DND-41 (cell line): ENCODE data around the gene ABCB9.

Experiments
- EZH2 ChIP-seq: IDR thresholded peaks from 3 replicates; pipeline ENCODE4 v1.6.1; 2012; ENCODE audit warnings: borderline replicate concordance, low read depth, mild to moderate bottlenecking, moderate library complexity, low read length, inconsistent platforms; ENCODE audit not compliant: severe bottlenecking
- TF ChIP-seq, protein P1 (sequence below): IDR thresholded peaks from 2 replicates; pipeline ENCODE4 v1.5.1; 2012; ENCODE audit warnings: borderline replicate concordance, low read length, moderate library complexity, mild to moderate bottlenecking; ENCODE audit not compliant: poor library complexity, severe bottlenecking; ENCODE audit errors: extremely low read depth

GRCh38 chr12:122951406-122951805, 14.9 kb downstream of the ABCB9 start:
- TF ChIP-seq, protein P1, sequence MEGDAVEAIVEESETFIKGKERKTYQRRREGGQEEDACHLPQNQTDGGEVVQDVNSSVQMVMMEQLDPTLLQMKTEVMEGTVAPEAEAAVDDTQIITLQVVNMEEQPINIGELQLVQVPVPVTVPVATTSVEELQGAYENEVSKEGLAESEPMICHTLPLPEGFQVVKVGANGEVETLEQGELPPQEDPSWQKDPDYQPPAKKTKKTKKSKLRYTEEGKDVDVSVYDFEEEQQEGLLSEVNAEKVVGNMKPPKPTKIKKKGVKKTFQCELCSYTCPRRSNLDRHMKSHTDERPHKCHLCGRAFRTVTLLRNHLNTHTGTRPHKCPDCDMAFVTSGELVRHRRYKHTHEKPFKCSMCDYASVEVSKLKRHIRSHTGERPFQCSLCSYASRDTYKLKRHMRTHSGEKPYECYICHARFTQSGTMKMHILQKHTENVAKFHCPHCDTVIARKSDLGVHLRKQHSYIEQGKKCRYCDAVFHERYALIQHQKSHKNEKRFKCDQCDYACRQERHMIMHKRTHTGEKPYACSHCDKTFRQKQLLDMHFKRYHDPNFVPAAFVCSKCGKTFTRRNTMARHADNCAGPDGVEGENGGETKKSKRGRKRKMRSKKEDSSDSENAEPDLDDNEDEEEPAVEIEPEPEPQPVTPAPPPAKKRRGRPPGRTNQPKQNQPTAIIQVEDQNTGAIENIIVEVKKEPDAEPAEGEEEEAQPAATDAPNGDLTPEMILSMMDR = no peak
- TF ChIP-seq EZH2 = no peak
